ENCODE data around the gene AKR1C3.
"Not testable (repeated sequence)": the region's sequence is repeated elsewhere in the genome, so short reads cannot be mapped to it uniquely, and the experiment has no call there.

AKR1C3 gene

DNA sequence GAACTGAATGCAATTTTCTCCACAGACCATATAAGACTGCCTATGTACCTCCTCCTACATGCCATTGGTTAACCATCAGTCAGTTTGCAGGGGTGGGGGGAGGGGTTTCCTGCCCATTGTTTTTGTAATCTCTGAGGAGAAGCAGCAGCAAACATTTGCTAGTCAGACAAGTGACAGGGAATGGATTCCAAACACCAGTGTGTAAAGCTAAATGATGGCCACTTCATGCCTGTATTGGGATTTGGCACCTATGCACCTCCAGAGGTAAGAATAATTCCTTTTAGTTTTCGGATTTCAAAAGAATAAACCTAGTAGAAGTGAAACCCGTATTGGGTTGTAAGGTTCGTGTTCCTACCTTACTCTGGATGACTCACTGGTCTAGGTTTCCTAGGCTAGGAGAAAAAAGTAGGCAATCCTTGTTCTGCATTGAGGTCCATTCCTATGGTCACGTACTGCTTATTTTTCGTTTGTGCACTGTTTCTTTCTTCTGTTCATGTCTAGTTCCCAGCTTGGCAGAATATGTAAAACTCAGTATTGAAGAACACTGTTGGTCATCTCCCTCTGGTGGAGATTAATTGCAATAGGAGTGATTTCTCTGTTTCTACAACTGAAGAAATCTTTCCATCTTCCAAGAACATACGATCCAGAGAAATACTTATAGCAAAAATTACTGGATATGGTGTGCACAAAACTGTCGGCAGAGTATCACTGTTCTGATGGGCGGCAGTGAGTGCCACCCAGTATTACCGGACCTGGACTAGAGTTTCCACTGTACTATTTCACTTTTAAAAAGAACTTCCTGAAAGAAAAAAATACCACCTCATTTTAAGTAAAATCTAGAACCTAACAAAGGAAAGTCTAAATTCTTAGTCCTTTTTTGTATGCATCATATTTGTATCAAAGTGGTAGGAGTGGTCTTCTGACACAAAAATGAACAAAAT is at the start of gene AKR1C3:
AKR1C3 (plus strand) TSS at position 150 of the 941 bp plus-strand sequence; CDS start at position 181, 31 bp downstream.
- peak in 1 of 2 donors; percentile 76 for DNase-seq

DNA sequence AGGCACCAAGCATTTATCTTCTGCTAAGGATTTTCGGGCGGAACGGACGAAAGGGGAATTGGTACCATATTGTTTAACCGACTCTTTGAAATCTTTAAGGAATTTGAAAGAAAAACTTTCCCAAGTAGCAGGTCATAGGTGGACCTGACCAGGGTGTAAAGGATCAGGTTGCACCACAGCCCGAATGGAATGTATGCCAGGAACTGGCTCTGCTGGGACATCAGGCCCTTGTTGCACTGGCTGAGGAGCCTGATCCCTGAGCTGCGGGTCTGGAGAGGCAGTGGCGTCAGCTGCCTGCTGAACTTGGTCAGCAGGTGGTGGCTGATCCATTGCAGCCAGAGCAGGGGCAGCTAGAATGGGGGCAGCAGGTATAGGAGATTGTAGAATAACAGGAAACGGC is 49.1 kb upstream of the AKR1C3 start:
- DNase-seq: no peak

- DNase-seq: no peak
Measured at GRCh38 chr10:5046410-5046809, 47.8 kb upstream of the AKR1C3 start.

DNA sequence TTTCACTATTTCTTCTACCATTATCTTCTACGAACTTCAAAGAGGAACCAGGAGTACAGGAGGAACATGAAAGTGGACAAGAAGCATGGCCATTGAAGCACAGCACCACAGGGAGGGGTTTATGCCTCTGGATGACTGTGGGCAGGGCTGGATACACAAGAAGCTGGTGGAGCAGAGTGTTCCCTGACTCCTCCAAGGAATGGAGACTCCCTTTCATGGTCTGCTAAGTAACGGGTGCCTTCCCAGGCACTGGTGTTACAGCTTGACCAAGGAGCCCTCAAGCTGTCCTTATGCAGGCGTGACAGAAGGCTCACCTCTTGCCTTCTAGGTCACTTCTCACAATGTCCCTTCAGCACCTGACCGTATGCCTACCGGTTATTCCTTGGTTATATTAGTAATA is 47.2 kb upstream of the AKR1C3 start:
- DNase-seq: not testable (repeated sequence)

- DNase-seq: no peak
Measured at GRCh38 chr10:5047912-5048628, 46.1 kb upstream of the AKR1C3 start.

GRCh38 chr10:5052951-5053500 is 41.2 kb upstream of the AKR1C3 start:
- not testable (repeated sequence) for DNase-seq

GRCh38 chr10:5054831-5055230 is 39.4 kb upstream of the AKR1C3 start:
- DNase-seq: not testable (repeated sequence)

GRCh38 chr10:5059267-5059666 is 34.9 kb upstream of the AKR1C3 start:
- not testable (repeated sequence) for DNase-seq

DNA sequence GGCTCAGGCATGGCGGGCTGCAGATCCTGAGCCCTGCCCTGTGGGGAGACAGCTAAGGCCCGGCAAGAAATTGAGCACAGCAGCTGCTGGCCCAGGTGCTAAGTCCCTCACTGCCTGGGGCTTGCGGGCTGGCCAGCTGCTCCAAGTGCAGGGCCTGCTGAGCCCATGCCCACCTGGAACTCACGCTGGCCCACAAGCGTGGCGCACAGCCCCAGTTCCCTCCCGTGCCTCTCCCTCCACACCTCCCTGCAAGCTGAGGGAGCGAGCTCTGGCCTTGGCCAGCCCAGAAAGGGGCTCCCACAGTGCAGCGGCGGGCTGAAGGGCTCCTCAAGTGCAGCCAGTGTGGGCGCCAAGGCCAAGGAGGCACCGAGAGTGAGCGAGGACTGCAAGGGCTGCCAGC is 33.4 kb upstream of the AKR1C3 start:
- DNase-seq: not testable (repeated sequence)

- no peak for DNase-seq
Measured at GRCh38 chr10:5064656-5065055, 29.6 kb upstream of the AKR1C3 start.

GRCh38 chr10:5068274-5068984 is 25.8 kb upstream of the AKR1C3 start:
- DNase-seq: no peak

DNA sequence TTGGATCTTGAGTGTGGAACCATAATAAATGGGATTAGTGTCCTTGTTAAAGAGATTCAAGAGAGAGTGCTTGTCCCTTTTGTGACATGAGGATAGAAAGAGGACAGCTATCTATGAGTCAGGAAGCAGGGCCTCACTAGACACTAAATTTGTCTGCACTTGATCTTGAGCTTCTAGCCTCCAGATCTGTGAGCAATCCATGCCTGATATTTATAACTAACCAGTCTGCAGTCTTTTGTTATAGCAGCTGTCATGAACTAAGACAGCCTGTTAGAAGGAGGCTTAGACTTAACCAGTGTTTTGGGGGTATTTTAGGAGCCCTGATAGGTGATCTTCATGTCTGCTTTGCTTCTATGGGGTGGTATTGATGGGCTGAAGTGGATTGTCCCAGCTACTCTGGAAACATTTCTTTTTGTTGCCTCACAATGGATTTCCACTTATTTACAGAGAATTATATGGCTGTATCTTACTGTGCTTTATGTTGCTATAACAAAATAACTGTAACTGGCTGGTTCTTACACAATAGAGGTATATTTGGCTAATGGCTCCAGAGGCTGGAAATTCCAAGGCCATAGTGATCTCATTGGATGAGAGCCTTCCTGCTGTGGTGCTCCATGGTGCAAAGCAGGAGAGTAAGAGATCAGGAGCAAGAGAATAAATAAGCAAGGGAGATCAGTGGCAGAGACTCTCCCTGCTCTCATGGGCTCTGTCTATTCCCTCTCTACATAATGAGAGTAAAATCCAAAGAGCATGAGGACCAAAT is 23.4 kb upstream of the AKR1C3 start:
- DNase-seq: no peak

- no peak for DNase-seq
Measured at GRCh38 chr10:5071411-5072198, 22.6 kb upstream of the AKR1C3 start.

GRCh38 chr10:5073659-5074058 is 20.6 kb upstream of the AKR1C3 start:
- no peak for DNase-seq

GRCh38 chr10:5076615-5077014 is 17.6 kb upstream of the AKR1C3 start:
- no peak for DNase-seq

- no peak for DNase-seq
Measured at GRCh38 chr10:5078547-5079180, 15.6 kb upstream of the AKR1C3 start.

- DNase-seq: no peak
Measured at GRCh38 chr10:5079306-5079830, 14.8 kb upstream of the AKR1C3 start.

- no peak for DNase-seq
Measured at GRCh38 chr10:5079836-5080235, 14.4 kb upstream of the AKR1C3 start.

- DNase-seq: no peak
Measured at GRCh38 chr10:5081091-5081490, 13.1 kb upstream of the AKR1C3 start.

DNA sequence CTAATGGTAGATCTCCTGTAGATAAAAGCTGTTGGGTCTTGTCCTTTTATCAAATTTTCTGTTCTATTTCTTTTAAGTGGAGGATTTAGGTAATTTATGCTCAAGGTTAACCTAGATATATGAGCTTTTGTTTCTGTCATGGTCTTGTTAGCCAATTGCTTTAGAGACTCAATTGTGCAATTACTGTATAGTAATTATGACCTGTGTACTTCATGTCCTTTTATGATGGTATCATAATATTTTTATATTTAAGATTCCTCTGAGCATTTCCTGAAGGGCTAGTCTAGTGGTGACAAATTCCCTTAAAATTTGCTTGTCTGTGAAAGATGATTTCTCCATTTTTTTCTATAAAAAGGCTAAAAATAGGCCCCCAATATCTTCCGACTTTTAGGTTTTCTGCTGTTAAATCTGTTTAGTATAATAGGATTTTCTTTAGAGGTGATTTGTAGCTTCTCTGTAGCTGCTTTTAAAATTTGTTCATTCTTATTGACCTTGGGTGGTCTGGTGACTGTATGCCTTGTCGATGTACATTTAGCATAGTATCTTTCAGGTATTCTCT is 5.4 kb upstream of the AKR1C3 start:
- no peak for DNase-seq
